ACC112 (cell line): ENCODE measurements around the gene SLC6A19.

Experiments
- H2AFZ ChIP-seq: fragments of 200-600 bp; sonication (generic); one replicate; pipeline ENCODE4 v1.6.0; 2017; ENCODE audit warnings: antibody characterized with exemption, low read length; ENCODE audit not compliant: unreplicated experiment
- H3K27ac ChIP-seq: fragments of 200-600 bp; sonication (generic); 2 replicates; pipeline ENCODE4 v1.5.1; 2014; ENCODE audit warnings: low read depth, mild to moderate bottlenecking, antibody characterized with exemption, low read length, moderate library complexity
- H3K27me3 ChIP-seq: fragments of 200-600 bp; sonication (generic); 2 replicates; pipeline ENCODE4 v1.6.1; 2014; ENCODE audit warnings: mild to moderate bottlenecking, antibody characterized with exemption, low read length, moderate library complexity, mixed read lengths; ENCODE audit not compliant: insufficient read depth
- H3K36me3 ChIP-seq: fragments of 200-600 bp; sonication (generic); 2 replicates; pipeline ENCODE4 v1.6.1; 2016; ENCODE audit warnings: mild to moderate bottlenecking, antibody characterized with exemption, low read length, moderate library complexity, mixed read lengths; ENCODE audit not compliant: insufficient read depth
- H3K4me1 ChIP-seq: fragments of 200-600 bp; sonication (generic); one replicate; pipeline ENCODE4 v1.6.1; 2016; ENCODE audit warnings: low read length, mixed read lengths; ENCODE audit not compliant: insufficient read depth, unreplicated experiment, control insufficient read depth
- H3K4me3 ChIP-seq: fragments of 200-600 bp; sonication (generic); 2 replicates; pipeline ENCODE4 v1.5.1; 2014; ENCODE audit warnings: mild to moderate bottlenecking, low read depth, low read length
- H3K79me2 ChIP-seq: fragments of 200-600 bp; sonication (generic); one replicate; pipeline ENCODE4 v1.6.0; 2016; ENCODE audit warnings: low read length; ENCODE audit not compliant: control insufficient read depth, unreplicated experiment, insufficient read depth

SLC6A19 gene

GRCh38 chr5:1211701-1212100 lies 10.3 kb downstream of the SLC6A19 start:
- H3K27me3 ChIP-seq: peaks cover 16% of the 10 kb centered on the region
- no peak overlapping the region for H3K4me3 ChIP-seq
- no peaks in the 10 kb centered on the region for H3K4me1 ChIP-seq
- no peaks in the 10 kb centered on the region for H3K79me2 ChIP-seq
- H3K27ac ChIP-seq: no peak overlapping the region
- H3K36me3 ChIP-seq: no peaks in the 10 kb centered on the region
- no peak overlapping the region for H2AFZ ChIP-seq

- Histone ChIP-seq H3K79me2 (no peaks in the 10 kb centered on the region), H3K4me1 (no peaks in the 10 kb centered on the region), H3K4me3 (no peak overlapping the region), H3K36me3 (no peaks in the 10 kb centered on the region), H3K27ac (no peak overlapping the region), H3K27me3 (peaks cover 11% of the 10 kb centered on the region), H2AFZ (no peak overlapping the region)
Measured at GRCh38 chr5:1212271-1212670, 10.9 kb downstream of the SLC6A19 start.

GRCh38 chr5:1212881-1213280 lies 11.5 kb downstream of the SLC6A19 start:
- H2AFZ ChIP-seq: no peak overlapping the region
- no peaks in the 10 kb centered on the region for H3K4me1 ChIP-seq
- no peaks in the 10 kb centered on the region for H3K36me3 ChIP-seq
- no peak overlapping the region for H3K4me3 ChIP-seq
- no peak overlapping the region for H3K27ac ChIP-seq
- H3K27me3 ChIP-seq: peaks cover 8% of the 10 kb centered on the region
- no peaks in the 10 kb centered on the region for H3K79me2 ChIP-seq

GRCh38 chr5:1213508-1214162 lies 12.2 kb downstream of the SLC6A19 start:
- Histone ChIP-seq H3K4me1 (no peaks in the 10 kb centered on the region), H3K27ac (no peak overlapping the region), H2AFZ (no peak overlapping the region), H3K79me2 (no peaks in the 10 kb centered on the region), H3K27me3 (peaks cover 7% of the 10 kb centered on the region; the same call in 1 of the 2 replicates), H3K36me3 (no peaks in the 10 kb centered on the region), H3K4me3 (no peak overlapping the region)

DNA sequence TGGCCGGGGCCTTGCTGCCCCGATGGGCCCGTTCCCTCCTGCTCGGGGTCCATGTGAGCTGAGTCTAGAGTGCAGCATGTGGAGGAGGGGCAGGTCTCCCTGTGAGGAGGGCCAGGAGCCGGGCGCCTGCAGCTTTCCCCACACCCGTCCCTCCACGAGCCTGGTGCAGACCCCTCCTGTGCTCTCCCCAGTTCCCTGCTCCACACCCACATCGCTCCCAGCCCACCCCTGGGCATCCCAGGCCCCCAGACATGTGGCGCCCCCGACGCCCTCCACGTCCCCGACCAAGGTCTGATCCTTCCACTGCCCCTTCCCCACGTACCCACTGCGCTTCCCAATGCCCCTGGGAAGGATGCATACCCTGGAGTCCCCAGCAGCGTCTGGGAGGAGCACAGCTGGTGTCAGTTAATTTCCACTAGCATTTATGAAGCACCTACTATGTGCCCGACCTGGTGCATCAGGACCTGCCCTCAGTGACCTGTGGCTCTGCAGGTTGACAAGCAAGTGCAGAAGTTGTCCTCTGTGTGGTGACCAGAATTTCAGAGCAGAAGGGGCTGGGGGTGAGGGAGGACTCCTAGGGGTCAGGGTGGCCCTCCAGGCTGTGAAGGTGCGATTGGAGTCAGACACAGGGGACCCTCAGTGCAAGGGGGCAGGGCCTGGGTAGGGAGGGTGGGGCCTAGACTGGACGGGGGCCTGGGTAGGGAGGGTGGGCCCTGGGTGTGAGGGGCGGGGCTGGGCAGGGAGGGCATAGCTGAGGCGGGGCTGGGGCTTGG lies 13.0 kb downstream of the SLC6A19 start:
- peaks cover 7% of the 10 kb centered on the region; the same call in 1 of the 2 replicates for H3K27me3 ChIP-seq
- H3K36me3 ChIP-seq: no peaks in the 10 kb centered on the region
- H3K4me1 ChIP-seq: no peaks in the 10 kb centered on the region
- H3K79me2 ChIP-seq: no peaks in the 10 kb centered on the region
- H3K4me3 ChIP-seq: no peak overlapping the region
- H2AFZ ChIP-seq: no peak overlapping the region
- no peak overlapping the region for H3K27ac ChIP-seq

GRCh38 chr5:1214936-1215220 lies 13.5 kb downstream of the SLC6A19 start:
- no peak overlapping the region for H3K27ac ChIP-seq
- no peaks in the 10 kb centered on the region for H3K79me2 ChIP-seq
- no peak overlapping the region for H2AFZ ChIP-seq
- peaks cover 12% of the 10 kb centered on the region; the same call in 1 of the 2 replicates for H3K27me3 ChIP-seq
- H3K4me1 ChIP-seq: no peaks in the 10 kb centered on the region
- no peaks in the 10 kb centered on the region for H3K36me3 ChIP-seq
- no peak overlapping the region for H3K4me3 ChIP-seq

DNA sequence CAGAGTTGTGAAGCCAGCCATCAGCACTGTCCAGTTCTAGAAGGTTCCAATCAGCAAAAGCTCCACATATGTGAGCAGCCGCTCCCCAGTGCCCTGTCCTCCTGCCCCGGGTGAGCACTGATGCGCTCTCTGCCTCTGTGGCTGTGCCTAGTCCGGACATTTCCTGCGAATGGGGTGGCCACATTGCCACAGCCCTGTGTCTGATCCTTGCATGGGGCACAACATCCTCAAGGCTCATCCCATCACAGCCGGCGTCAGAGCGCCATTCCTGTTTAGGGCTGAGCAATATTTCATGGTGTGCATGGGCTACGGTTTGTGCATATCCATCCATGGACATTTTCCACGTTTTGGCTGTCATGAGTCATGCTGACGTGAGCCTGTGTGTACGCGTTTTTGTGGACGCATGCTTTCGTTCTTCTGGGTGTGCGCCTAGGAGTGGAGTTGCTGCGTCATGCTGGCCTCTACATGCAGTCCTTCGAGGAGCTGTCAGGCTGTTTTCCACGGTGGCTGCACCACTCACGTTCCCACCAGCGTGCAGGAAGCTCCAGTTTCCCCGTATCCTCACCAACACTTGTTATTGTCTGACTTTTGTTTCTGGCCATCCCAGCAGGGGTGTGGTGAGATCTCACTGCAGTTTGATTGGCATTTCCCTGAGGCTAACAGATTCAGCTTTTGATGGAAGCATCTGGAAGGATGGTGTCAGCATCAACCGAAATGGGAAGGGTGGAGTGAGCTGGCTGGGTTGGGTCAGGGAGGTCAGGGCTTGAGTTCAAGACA lies 14.1 kb downstream of the SLC6A19 start:
- H3K4me1 ChIP-seq: no peaks in the 10 kb centered on the region
- H3K27me3 ChIP-seq: peaks cover 12% of the 10 kb centered on the region; the same call in 1 of the 2 replicates
- H3K36me3 ChIP-seq: no peaks in the 10 kb centered on the region
- no peak overlapping the region for H3K4me3 ChIP-seq
- H3K27ac ChIP-seq: no peak overlapping the region
- H3K79me2 ChIP-seq: no peaks in the 10 kb centered on the region
- no peak overlapping the region for H2AFZ ChIP-seq

DNA sequence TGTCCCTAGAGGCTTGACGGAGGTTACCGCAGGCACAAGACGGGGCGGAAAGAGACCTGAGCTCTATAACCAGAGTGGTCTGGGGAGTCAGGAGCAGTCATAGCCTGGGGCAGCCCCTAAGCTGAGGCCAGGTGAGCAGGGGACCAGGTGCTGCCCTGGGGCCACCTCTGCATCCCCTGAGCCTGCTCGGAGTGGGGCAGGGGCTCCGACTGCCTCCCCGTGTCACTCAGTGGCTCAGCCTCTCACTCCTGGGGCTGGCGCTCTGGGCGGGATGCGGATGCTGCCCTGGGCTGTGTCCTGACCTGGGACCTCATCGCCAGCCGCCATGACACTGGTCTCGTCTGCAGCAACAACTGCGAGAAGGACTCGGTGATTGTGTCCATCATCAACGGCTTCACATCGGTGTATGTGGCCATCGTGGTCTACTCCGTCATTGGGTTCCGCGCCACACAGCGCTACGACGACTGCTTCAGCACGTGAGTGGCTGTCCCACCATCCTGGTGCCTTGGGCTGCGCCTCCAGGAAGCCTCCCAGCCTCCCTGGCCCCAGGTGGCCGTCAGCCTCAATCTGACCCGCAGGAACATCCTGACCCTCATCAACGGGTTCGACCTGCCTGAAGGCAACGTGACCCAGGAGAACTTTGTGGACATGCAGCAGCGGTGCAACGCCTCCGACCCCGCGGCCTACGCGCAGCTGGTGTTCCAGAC lies 15.0 kb downstream of the SLC6A19 start:
- no peak overlapping the region for H3K27ac ChIP-seq

GRCh38 chr5:1216918-1217295 lies 15.5 kb downstream of the SLC6A19 start:
- H2AFZ ChIP-seq: no peak overlapping the region
- H3K4me1 ChIP-seq: no peaks in the 10 kb centered on the region
- H3K27ac ChIP-seq: no peak overlapping the region
- no peak overlapping the region for H3K4me3 ChIP-seq
- H3K79me2 ChIP-seq: no peaks in the 10 kb centered on the region
- no peaks in the 10 kb centered on the region for H3K36me3 ChIP-seq
- H3K27me3 ChIP-seq: peaks cover 12% of the 10 kb centered on the region; the same call in 1 of the 2 replicates

More for the DNA sequence above, 15.0 kb downstream of the SLC6A19 start:
- no peak overlapping the region for H2AFZ ChIP-seq
- H3K36me3 ChIP-seq: no peaks in the 10 kb centered on the region
- H3K79me2 ChIP-seq: no peaks in the 10 kb centered on the region
- H3K4me3 ChIP-seq: no peak overlapping the region
- no peaks in the 10 kb centered on the region for H3K4me1 ChIP-seq
- H3K27me3 ChIP-seq: peaks cover 12% of the 10 kb centered on the region; the same call in 1 of the 2 replicates

GRCh38 chr5:1217596-1218206 lies 16.3 kb downstream of the SLC6A19 start:
- Histone ChIP-seq H3K4me1 (no peaks in the 10 kb centered on the region), H2AFZ (no peak overlapping the region), H3K79me2 (no peaks in the 10 kb centered on the region), H3K27ac (no peak overlapping the region), H3K4me3 (no peak overlapping the region), H3K36me3 (no peaks in the 10 kb centered on the region), H3K27me3 (peaks cover 12% of the 10 kb centered on the region; the same call in 1 of the 2 replicates)
